B cell (primary cell): Measurements from ENCODE around the gene KCNQ5. TPM values are rescaled to one million over a fixed set of nuclear protein-coding genes. Genes with fewer than 3 reads are reported as not detected.

ENCODE experiments used
- ATAC-seq: fragments of 200-7000 bp; cut with Tn5 transposase; one replicate; pipeline ENCODE4 v1.10.0; 2021; ENCODE audit warnings: low read depth, mild to moderate bottlenecking, moderate number of reproducible peaks, moderate library complexity
- CTCF ChIA-PET: fragments of 350-600 bp; sonication (Branson Sonifier 250); formaldehyde crosslinking; loops from one replicate; lab custom pipeline; 2021; ENCODE audit warnings: antibody characterized with exemption, inconsistent platforms; lab: Charles Lee
- POLR2A ChIA-PET: fragments of 350-600 bp; sonication (Branson Sonifier 250); formaldehyde crosslinking; loops from one replicate; lab custom pipeline; 2021; ENCODE audit warnings: antibody characterized with exemption; lab: Charles Lee
- DNase-seq: peaks from one replicate; pipeline ENCODE4 v3.0.0; 2013
- H2AFZ ChIP-seq: 2 replicates; pipeline ENCODE4 v1.6.1; 2012; ENCODE audit warnings: mild to moderate bottlenecking, low read depth, low read length; ENCODE audit not compliant: insufficient read depth, poor library complexity, severe bottlenecking
- H3K27ac ChIP-seq, 2 donors: 1 replicate in 1 of 2; 2 replicates in 1 of 2; pipeline ENCODE4 v1.5.1; 2012 to 2013; ENCODE audit warnings: low read length in 2 of 2, mild to moderate bottlenecking in 2 of 2, moderate library complexity in 1 of 2
- H3K27me3 ChIP-seq, 4 experiments: fragments of 200-600 bp in 1 of 4; sonication (generic) in 1 of 4; replicated peaks in 1 of 4; 1 replicate in 2 of 4; 2 replicates in 2 of 4; pipeline versions ENCODE4 v1.6.1 to v1.7.0; 2013 to 2016; ENCODE audit warnings: low read length in 3 of 4, mild to moderate bottlenecking in 2 of 4, mixed read lengths in 1 of 4, moderate library complexity in 1 of 4; ENCODE audit not compliant: insufficient read depth in 4 of 4, control insufficient read depth in 3 of 4; ENCODE audit errors: control extremely low read depth in 1 of 4
- H3K36me3 ChIP-seq, 2 experiments: replicated peaks in 1 of 2; 1 replicate in 1 of 2; 2 replicates in 1 of 2; pipeline versions ENCODE4 v1.6.1 to v1.7.1; 2013; ENCODE audit warnings: low read length in 1 of 2; ENCODE audit not compliant: insufficient read depth in 2 of 2, control insufficient read depth in 1 of 2; ENCODE audit errors: control extremely low read depth in 1 of 2, extremely low read depth in 1 of 2
- H3K4me1 ChIP-seq, 2 donors: fragments of 200-600 bp in 1 of 2; sonication (generic) in 1 of 2; 1 replicate in 1 of 2; 2 replicates in 1 of 2; pipeline versions ENCODE4 v1.5.1 to v1.6.1; 2013 to 2017; ENCODE audit warnings: low read length in 2 of 2; ENCODE audit not compliant: control insufficient read depth in 2 of 2, insufficient read depth in 2 of 2
- H3K4me2 ChIP-seq: replicated peaks from 2 replicates; pipeline ENCODE3; 2012; ENCODE audit warnings: mild to moderate bottlenecking, low read depth, low read length; ENCODE audit not compliant: poor library complexity, severe bottlenecking
- H3K4me3 ChIP-seq, 5 experiments: fragments of 200-600 bp in 1 of 5; sonication (generic) in 1 of 5; 1 replicate in 3 of 5; 2 replicates in 2 of 5; pipeline versions ENCODE4 v1.5.1 to v1.7.0; 2011 to 2016; ENCODE audit warnings: low read length in 4 of 5, mild to moderate bottlenecking in 4 of 5, low read depth in 2 of 5, control low read depth in 1 of 5, moderate library complexity in 1 of 5; ENCODE audit not compliant: insufficient read depth in 1 of 5; ENCODE audit errors: control extremely low read depth in 1 of 5, extremely low read depth in 1 of 5
- H3K79me2 ChIP-seq: fragments of 200-600 bp; sonication (generic); one replicate; pipeline ENCODE4 v1.6.0; 2016; ENCODE audit warnings: low read length; ENCODE audit not compliant: control insufficient read depth, insufficient read depth
- H3K9ac ChIP-seq: fragments of 200-600 bp; sonication (generic); 2 replicates; pipeline ENCODE4 v1.6.1; 2017; ENCODE audit warnings: mild to moderate bottlenecking, low read length, moderate library complexity
- H3K9me3 ChIP-seq, 3 donors: one replicate each; pipeline versions ENCODE4 v1.6.1 to v1.7.1; 2013; ENCODE audit warnings: low read length in 2 of 3; ENCODE audit not compliant: control insufficient read depth in 2 of 3, insufficient read depth in 1 of 3; ENCODE audit errors: control extremely low read depth in 1 of 3
- H4K20me1 ChIP-seq: 2 replicates; pipeline ENCODE4 v1.6.0; 2012; ENCODE audit warnings: mild to moderate bottlenecking, low read length; ENCODE audit not compliant: insufficient read depth, control insufficient read depth, poor library complexity, severe bottlenecking
- H3K27ac Mint-ChIP-seq: one replicate; pipeline ENCODE4 v1.8.0; 2021; ENCODE audit warnings: mixed read lengths
- H3K27me3 Mint-ChIP-seq: one replicate; pipeline ENCODE4 v1.8.0; 2021; ENCODE audit warnings: mixed read lengths
- H3K4me1 Mint-ChIP-seq: one replicate; pipeline ENCODE4 v1.8.0; 2021; ENCODE audit warnings: mixed read lengths
- H3K4me3 Mint-ChIP-seq: one replicate; pipeline ENCODE4 v1.8.0; 2021; ENCODE audit warnings: mixed read lengths
- H3K9me3 Mint-ChIP-seq: one replicate; pipeline ENCODE4 v1.8.0; 2022; ENCODE audit warnings: mixed read lengths; ENCODE audit not compliant: insufficient read depth
- CTCF ChIP-seq: fragments of 200-600 bp; IDR thresholded peaks from one replicate; pipeline ENCODE4 v1.8.0; 2022; ENCODE audit warnings: antibody characterized with exemption, mild to moderate bottlenecking
- EZH2 ChIP-seq: IDR thresholded peaks from 2 replicates; pipeline ENCODE4 v1.6.1; 2012; ENCODE audit warnings: borderline replicate concordance, low read depth, mild to moderate bottlenecking, moderate library complexity, low read length; ENCODE audit not compliant: insufficient read depth, poor library complexity, severe bottlenecking
- WGBS: methylation state at CpG from one replicate; pipeline ENCODE4 v1.1.5; 2013; ENCODE audit warnings: missing lambda C conversion rate; ENCODE audit not compliant: insufficient coverage; 5-methylcytosine and 5-hydroxymethylcytosine counted together
- intact Hi-C: fragments of 100-400 bp; cut with micrococcal nuclease; formaldehyde crosslinking; loops from one replicate; pipeline ENCODE4 v1.10.0; 2022
- polyA plus RNA-seq: library from polyadenylated mRNA; depleted of rRNA; stranded (reverse); fragments of >200 nt; gene quantifications from 2 replicates; pipeline ENCODE4 v1.2.3, GENCODE V29; 2012
- total RNA-seq, 2 donors: library from RNA; stranded (reverse); fragments of 120-200 nt in 1 of 2; gene quantifications; 1 replicate in 1 of 2; 2 replicates in 1 of 2; pipeline versions ENCODE4 v1.2.3 to v1.2.4, GENCODE V29; 2013 to 2022

KCNQ5 gene
- total and polyA plus RNA-seq, 2 donors (not counting 1 experiment from before 2014, with no cell fraction given): 2.3 to 9.4 TPM

GRCh38 chr6:73079611-73079955, 457.7 kb downstream of the KCNQ5 start:
- Mint-ChIP-seq H3K9me3 (no peaks in the 10 kb centered on the region), H3K27me3 (no peaks in the 10 kb centered on the region), H3K4me3 (no peak overlapping the region), H3K4me1 (no peaks in the 10 kb centered on the region), H3K27ac (no peak overlapping the region)
- Histone ChIP-seq H3K9ac (no peak overlapping the region), H4K20me1 (no peaks in the 10 kb centered on the region), H3K27ac (no peak overlapping the region), H3K4me1 (no peaks in the 10 kb centered on the region), H3K79me2 (no peaks in the 10 kb centered on the region), H2AFZ (no peak overlapping the region), H3K27me3 (no peaks in the 10 kb centered on the region), H3K36me3 (no peaks in the 10 kb centered on the region), H3K4me3 (no peak overlapping the region), H3K9me3 (no peaks in the 10 kb centered on the region), H3K4me2 (no peak overlapping the region)
- ChIA-PET CTCF (no interaction called here), POLR2A (no interaction called here)
- ATAC-seq (no peak), DNase-seq (no peak)
- intact Hi-C loops: no loop called here
- no peak for TF ChIP-seq EZH2
- TF ChIP-seq CTCF: no peak
- WGBS: no CpG with 5 or more reads among the region's 3 CpGs

- Mint-ChIP-seq H3K9me3 (no peaks in the 10 kb centered on the region), H3K4me1 (no peaks in the 10 kb centered on the region), H3K27ac (no peak overlapping the region), H3K27me3 (no peaks in the 10 kb centered on the region), H3K4me3 (no peak overlapping the region)
- ATAC-seq: no peak
- Histone ChIP-seq H3K79me2 (no peaks in the 10 kb centered on the region), H3K36me3 (no peaks in the 10 kb centered on the region), H2AFZ (no peak overlapping the region), H3K4me3 (no peak overlapping the region), H4K20me1 (no peaks in the 10 kb centered on the region), H3K27me3 (no peaks in the 10 kb centered on the region), H3K4me1 (no peaks in the 10 kb centered on the region), H3K27ac (no peak overlapping the region), H3K9me3 (no peaks in the 10 kb centered on the region), H3K9ac (no peak overlapping the region), H3K4me2 (no peak overlapping the region)
- whole genome bisulfite sequencing: no CpG with 5 or more reads among the region's 3 CpGs
- no peak for DNase-seq
- TF ChIP-seq EZH2: no peak
- no peak for TF ChIP-seq CTCF
- CTCF ChIA-PET: no interaction called here
- POLR2A ChIA-PET: no interaction called here
- intact Hi-C loops: no loop called here
Measured at GRCh38 chr6:73079978-73080377, 458.1 kb downstream of the KCNQ5 start.
